ENCODE data around the gene COPG2. TPM values are rescaled to one million over a fixed set of nuclear protein-coding genes. Genes with fewer than 3 reads are reported as not detected.

The COPG2 gene
- total and polyA plus RNA-seq, 2 experiments from 2014 or later = 4.9 to 66.3 TPM

GRCh38 chr7:130622866-130623265 is 45.7 kb downstream of the COPG2 start:
- Histone ChIP-seq H3K9me2 (ENCODE audit: insufficient read depth) (no peaks in the 10 kb centered on the region), H3K36me3 (ENCODE audit: insufficient read depth) (no peaks in the 10 kb centered on the region), H3K4me1 (ENCODE audit: insufficient read depth) (no peaks in the 10 kb centered on the region), H4K20me1 (replicated peaks; ENCODE audit: insufficient read depth) (no peaks in the 10 kb centered on the region), H3F3A (replicated peaks; ENCODE audit: low read depth) (no peaks in the 10 kb centered on the region), H3K27me3 (ENCODE audit: insufficient read depth) (no peaks in the 10 kb centered on the region), H2AFZ (no peak overlapping the region), H3K27ac (ENCODE audit: low read depth) (no peak overlapping the region), H3K79me2 (replicated peaks; ENCODE audit: insufficient read depth) (no peaks in the 10 kb centered on the region), H3K4me3 (no peak overlapping the region), H3K4me2 (no peak overlapping the region)
- ATAC-seq (no peak), DNase-seq (ENCODE audit: low spot score) (no peak)
- Mint-ChIP-seq H3K4me1 (no peaks in the 10 kb centered on the region), H3K4me3 (no peak overlapping the region), H3K36me3 (ENCODE audit: low read depth) (peaks cover 11% of the 10 kb centered on the region; the same call in 2 of the 3 replicates), H3K27me3 (ENCODE audit: insufficient read depth, low read depth, poor library complexity) (no peaks in the 10 kb centered on the region), H3K9me3 (no peaks in the 10 kb centered on the region), H3K27ac (no peak overlapping the region)
- no peak for TF ChIP-seq EZH2phosphoT487 (IDR thresholded peaks at IDR 0.05; ENCODE audit: unreplicated experiment)
- TF ChIP-seq, protein P1, sequence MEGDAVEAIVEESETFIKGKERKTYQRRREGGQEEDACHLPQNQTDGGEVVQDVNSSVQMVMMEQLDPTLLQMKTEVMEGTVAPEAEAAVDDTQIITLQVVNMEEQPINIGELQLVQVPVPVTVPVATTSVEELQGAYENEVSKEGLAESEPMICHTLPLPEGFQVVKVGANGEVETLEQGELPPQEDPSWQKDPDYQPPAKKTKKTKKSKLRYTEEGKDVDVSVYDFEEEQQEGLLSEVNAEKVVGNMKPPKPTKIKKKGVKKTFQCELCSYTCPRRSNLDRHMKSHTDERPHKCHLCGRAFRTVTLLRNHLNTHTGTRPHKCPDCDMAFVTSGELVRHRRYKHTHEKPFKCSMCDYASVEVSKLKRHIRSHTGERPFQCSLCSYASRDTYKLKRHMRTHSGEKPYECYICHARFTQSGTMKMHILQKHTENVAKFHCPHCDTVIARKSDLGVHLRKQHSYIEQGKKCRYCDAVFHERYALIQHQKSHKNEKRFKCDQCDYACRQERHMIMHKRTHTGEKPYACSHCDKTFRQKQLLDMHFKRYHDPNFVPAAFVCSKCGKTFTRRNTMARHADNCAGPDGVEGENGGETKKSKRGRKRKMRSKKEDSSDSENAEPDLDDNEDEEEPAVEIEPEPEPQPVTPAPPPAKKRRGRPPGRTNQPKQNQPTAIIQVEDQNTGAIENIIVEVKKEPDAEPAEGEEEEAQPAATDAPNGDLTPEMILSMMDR (conservative IDR thresholded peaks at IDR 0.05; ENCODE audit: low read depth in 2 of 2) = no peak
- TF ChIP-seq CREB1 (CRISPR knock-in tag; IDR thresholded peaks at IDR 0.05; ENCODE audit: low read depth) = no peak
- no peak for TF ChIP-seq ETS1 (IDR thresholded peaks at IDR 0.05)
- TF ChIP-seq, protein P2, sequence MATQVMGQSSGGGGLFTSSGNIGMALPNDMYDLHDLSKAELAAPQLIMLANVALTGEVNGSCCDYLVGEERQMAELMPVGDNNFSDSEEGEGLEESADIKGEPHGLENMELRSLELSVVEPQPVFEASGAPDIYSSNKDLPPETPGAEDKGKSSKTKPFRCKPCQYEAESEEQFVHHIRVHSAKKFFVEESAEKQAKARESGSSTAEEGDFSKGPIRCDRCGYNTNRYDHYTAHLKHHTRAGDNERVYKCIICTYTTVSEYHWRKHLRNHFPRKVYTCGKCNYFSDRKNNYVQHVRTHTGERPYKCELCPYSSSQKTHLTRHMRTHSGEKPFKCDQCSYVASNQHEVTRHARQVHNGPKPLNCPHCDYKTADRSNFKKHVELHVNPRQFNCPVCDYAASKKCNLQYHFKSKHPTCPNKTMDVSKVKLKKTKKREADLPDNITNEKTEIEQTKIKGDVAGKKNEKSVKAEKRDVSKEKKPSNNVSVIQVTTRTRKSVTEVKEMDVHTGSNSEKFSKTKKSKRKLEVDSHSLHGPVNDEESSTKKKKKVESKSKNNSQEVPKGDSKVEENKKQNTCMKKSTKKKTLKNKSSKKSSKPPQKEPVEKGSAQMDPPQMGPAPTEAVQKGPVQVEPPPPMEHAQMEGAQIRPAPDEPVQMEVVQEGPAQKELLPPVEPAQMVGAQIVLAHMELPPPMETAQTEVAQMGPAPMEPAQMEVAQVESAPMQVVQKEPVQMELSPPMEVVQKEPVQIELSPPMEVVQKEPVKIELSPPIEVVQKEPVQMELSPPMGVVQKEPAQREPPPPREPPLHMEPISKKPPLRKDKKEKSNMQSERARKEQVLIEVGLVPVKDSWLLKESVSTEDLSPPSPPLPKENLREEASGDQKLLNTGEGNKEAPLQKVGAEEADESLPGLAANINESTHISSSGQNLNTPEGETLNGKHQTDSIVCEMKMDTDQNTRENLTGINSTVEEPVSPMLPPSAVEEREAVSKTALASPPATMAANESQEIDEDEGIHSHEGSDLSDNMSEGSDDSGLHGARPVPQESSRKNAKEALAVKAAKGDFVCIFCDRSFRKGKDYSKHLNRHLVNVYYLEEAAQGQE (IDR thresholded peaks at IDR 0.05; ENCODE audit: unreplicated experiment) = no peak
- no peak for TF ChIP-seq ZNF331 (CRISPR knock-in tag; IDR thresholded peaks at IDR 0.05; ENCODE audit: low read depth)
- no peak for TF ChIP-seq NANOG (IDR thresholded peaks at IDR 0.05; ENCODE audit: borderline replicate concordance)

DNA sequence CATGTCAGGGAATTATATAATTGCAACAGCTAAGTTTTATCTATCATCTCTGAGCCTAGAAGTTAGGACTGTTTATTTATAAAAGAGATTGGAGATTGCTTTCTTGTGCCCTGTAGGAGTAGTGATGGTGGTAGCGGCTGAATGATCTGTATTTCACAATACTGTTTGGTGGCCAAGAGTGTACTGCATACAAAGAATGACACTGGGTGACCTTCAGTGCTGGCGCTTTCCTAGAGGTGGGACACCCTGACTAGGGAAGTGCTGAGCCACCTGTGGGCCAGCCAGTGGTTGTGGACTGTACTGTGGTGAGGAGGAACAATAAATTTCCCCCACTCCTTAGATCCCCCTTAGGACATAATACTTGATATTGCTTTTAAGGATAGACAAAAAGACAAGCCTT is 53.0 kb downstream of the COPG2 start:
- Histone ChIP-seq H3K79me2 (replicated peaks; ENCODE audit: insufficient read depth) (no peaks in the 10 kb centered on the region), H3K36me3 (ENCODE audit: insufficient read depth) (peaks cover 5% of the 10 kb centered on the region; the same call in 1 of the 2 replicates), H3K9me2 (ENCODE audit: insufficient read depth) (no peaks in the 10 kb centered on the region), H3K27me3 (ENCODE audit: insufficient read depth) (no peaks in the 10 kb centered on the region), H3F3A (replicated peaks; ENCODE audit: low read depth) (no peaks in the 10 kb centered on the region), H3K27ac (ENCODE audit: low read depth) (no peak overlapping the region), H3K4me1 (ENCODE audit: insufficient read depth) (no peaks in the 10 kb centered on the region), H3K4me3 (no peak overlapping the region), H3K4me2 (no peak overlapping the region), H2AFZ (no peak overlapping the region), H4K20me1 (replicated peaks; ENCODE audit: insufficient read depth) (no peaks in the 10 kb centered on the region)
- H3K27ac Mint-ChIP-seq = no peak overlapping the region
- no peak overlapping the region for H3K4me3 Mint-ChIP-seq
- H3K9me3 Mint-ChIP-seq = no peaks in the 10 kb centered on the region
- ATAC-seq (no peak), DNase-seq (ENCODE audit: low spot score) (no peak)
- H3K27me3 Mint-ChIP-seq (ENCODE audit: insufficient read depth, low read depth, poor library complexity) = no peaks in the 10 kb centered on the region
- peaks cover 58% of the 10 kb centered on the region for H3K36me3 Mint-ChIP-seq (ENCODE audit: low read depth)
- no peaks in the 10 kb centered on the region for H3K4me1 Mint-ChIP-seq
- TF ChIP-seq, protein P3, sequence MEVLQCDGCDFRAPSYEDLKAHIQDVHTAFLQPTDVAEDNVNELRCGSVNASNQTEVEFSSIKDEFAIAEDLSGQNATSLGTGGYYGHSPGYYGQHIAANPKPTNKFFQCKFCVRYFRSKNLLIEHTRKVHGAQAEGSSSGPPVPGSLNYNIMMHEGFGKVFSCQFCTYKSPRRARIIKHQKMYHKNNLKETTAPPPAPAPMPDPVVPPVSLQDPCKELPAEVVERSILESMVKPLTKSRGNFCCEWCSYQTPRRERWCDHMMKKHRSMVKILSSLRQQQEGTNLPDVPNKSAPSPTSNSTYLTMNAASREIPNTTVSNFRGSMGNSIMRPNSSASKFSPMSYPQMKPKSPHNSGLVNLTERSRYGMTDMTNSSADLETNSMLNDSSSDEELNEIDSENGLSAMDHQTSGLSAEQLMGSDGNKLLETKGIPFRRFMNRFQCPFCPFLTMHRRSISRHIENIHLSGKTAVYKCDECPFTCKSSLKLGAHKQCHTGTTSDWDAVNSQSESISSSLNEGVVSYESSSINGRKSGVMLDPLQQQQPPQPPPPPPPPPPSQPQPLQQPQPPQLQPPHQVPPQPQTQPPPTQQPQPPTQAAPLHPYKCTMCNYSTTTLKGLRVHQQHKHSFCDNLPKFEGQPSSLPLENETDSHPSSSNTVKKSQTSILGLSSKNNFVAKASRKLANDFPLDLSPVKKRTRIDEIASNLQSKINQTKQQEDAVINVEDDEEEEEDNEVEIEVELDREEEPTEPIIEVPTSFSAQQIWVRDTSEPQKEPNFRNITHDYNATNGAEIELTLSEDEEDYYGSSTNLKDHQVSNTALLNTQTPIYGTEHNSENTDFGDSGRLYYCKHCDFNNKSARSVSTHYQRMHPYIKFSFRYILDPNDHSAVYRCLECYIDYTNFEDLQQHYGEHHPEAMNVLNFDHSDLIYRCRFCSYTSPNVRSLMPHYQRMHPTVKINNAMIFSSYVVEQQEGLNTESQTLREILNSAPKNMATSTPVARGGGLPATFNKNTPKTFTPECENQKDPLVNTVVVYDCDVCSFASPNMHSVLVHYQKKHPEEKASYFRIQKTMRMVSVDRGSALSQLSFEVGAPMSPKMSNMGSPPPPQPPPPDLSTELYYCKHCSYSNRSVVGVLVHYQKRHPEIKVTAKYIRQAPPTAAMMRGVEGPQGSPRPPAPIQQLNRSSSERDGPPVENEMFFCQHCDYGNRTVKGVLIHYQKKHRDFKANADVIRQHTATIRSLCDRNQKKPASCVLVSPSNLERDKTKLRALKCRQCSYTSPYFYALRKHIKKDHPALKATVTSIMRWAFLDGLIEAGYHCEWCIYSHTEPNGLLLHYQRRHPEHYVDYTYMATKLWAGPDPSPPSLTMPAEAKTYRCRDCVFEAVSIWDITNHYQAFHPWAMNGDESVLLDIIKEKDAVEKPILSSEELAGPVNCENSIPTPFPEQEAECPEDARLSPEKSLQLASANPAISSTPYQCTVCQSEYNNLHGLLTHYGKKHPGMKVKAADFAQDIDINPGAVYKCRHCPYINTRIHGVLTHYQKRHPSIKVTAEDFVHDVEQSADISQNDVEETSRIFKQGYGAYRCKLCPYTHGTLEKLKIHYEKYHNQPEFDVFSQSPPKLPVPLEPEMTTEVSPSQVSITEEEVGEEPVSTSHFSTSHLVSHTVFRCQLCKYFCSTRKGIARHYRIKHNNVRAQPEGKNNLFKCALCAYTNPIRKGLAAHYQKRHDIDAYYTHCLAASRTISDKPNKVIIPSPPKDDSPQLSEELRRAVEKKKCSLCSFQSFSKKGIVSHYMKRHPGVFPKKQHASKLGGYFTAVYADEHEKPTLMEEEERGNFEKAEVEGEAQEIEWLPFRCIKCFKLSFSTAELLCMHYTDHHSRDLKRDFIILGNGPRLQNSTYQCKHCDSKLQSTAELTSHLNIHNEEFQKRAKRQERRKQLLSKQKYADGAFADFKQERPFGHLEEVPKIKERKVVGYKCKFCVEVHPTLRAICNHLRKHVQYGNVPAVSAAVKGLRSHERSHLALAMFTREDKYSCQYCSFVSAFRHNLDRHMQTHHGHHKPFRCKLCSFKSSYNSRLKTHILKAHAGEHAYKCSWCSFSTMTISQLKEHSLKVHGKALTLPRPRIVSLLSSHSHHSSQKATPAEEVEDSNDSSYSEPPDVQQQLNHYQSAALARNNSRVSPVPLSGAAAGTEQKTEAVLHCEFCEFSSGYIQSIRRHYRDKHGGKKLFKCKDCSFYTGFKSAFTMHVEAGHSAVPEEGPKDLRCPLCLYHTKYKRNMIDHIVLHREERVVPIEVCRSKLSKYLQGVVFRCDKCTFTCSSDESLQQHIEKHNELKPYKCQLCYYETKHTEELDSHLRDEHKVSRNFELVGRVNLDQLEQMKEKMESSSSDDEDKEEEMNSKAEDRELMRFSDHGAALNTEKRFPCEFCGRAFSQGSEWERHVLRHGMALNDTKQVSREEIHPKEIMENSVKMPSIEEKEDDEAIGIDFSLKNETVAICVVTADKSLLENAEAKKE (CRISPR knock-in tag; IDR thresholded peaks at IDR 0.05) = no peak
- no peak for TF ChIP-seq ZNF114 (CRISPR knock-in tag; IDR thresholded peaks at IDR 0.05)
- TF ChIP-seq EZH2phosphoT487 (IDR thresholded peaks at IDR 0.05; ENCODE audit: unreplicated experiment) = no peak
